Liver (tissue), 9 donors: ENCODE results near the gene NMNAT1. TPM values are rescaled to one million over a fixed set of nuclear protein-coding genes. Genes with fewer than 3 reads are reported as not detected.
"Not testable (repeated sequence)": the region's sequence is repeated elsewhere in the genome, so short reads cannot be mapped to it uniquely, and the experiment has no call there.

Experiments
- DNase-seq: peaks from one replicate; pipeline ENCODE4 v3.0.0-alpha.2; 2017; ENCODE audit warnings: low spot score
- H3K27ac ChIP-seq, 2 donors: one replicate each; pipeline ENCODE4 v1.7.0; 2013; ENCODE audit warnings: inconsistent platforms in 2 of 2, low read length in 2 of 2, control low read depth in 1 of 2, low read depth in 1 of 2, mild to moderate bottlenecking in 1 of 2
- H3K27me3 ChIP-seq, 4 donors: one replicate each; pipeline versions ENCODE4 v1.6.1 to v1.7.0; 2013; ENCODE audit warnings: low read length in 3 of 4, inconsistent platforms in 1 of 4, mild to moderate bottlenecking in 1 of 4, moderate library complexity in 1 of 4; ENCODE audit not compliant: control insufficient read depth in 4 of 4, insufficient read depth in 4 of 4
- H3K36me3 ChIP-seq, 4 donors: one replicate each; pipeline versions ENCODE4 v1.6.1 to v1.7.0; 2013; ENCODE audit warnings: low read length in 3 of 4, mild to moderate bottlenecking in 3 of 4, low read depth in 1 of 4, moderate library complexity in 1 of 4; ENCODE audit not compliant: control insufficient read depth in 4 of 4, insufficient read depth in 3 of 4
- H3K4me1 ChIP-seq, 4 donors: one replicate each; pipeline versions ENCODE4 v1.6.1 to v1.7.0; 2013; ENCODE audit warnings: low read length in 3 of 4, mild to moderate bottlenecking in 3 of 4, moderate library complexity in 1 of 4; ENCODE audit not compliant: control insufficient read depth in 4 of 4, insufficient read depth in 4 of 4
- H3K4me3 ChIP-seq, 3 donors: one replicate each; pipeline versions ENCODE4 v1.6.1 to v1.7.0; 2013; ENCODE audit warnings: low read length in 3 of 3, control low read depth in 1 of 3, low read depth in 1 of 3, mild to moderate bottlenecking in 1 of 3
- H3K9ac ChIP-seq, 2 donors: one replicate each; pipeline ENCODE4 v1.7.0; 2013; ENCODE audit warnings: low read length in 2 of 2, mild to moderate bottlenecking in 2 of 2, moderate library complexity in 2 of 2, control low read depth in 1 of 2, low read depth in 1 of 2
- H3K9me3 ChIP-seq, 4 donors: one replicate each; pipeline versions ENCODE4 v1.6.1 to v1.7.0; 2013; ENCODE audit warnings: low read length in 3 of 4; ENCODE audit not compliant: control insufficient read depth in 4 of 4
- FOXA1 ChIP-seq: IDR thresholded peaks from 2 replicates; pipeline ENCODE4 v1.6.1; 2016; ENCODE audit warnings: antibody characterized with exemption
- FOXA2 ChIP-seq: IDR thresholded peaks from 2 replicates; pipeline ENCODE4 v1.6.1; 2016; ENCODE audit warnings: antibody characterized with exemption
- GABPA ChIP-seq, 2 donors: IDR thresholded peaks in 1 of 2; conservative IDR thresholded peaks in 1 of 2; 2 replicates each; pipeline ENCODE4 v1.6.1; 2016; ENCODE audit warnings: antibody characterized with exemption in 2 of 2, mild to moderate bottlenecking in 1 of 2, moderate library complexity in 1 of 2
- HNF4A ChIP-seq, 2 donors: conservative IDR thresholded peaks; 2 replicates each; pipeline ENCODE4 v1.6.1; 2016; ENCODE audit warnings: antibody characterized with exemption in 2 of 2, mild to moderate bottlenecking in 2 of 2
- JUND ChIP-seq, 2 donors: IDR thresholded peaks; 2 replicates each; pipeline ENCODE4 v1.6.1; 2016; ENCODE audit warnings: antibody characterized with exemption in 2 of 2
- NR2F2 ChIP-seq: IDR thresholded peaks from 2 replicates; pipeline ENCODE4 v1.6.1; 2016; ENCODE audit warnings: antibody characterized with exemption
- RAD21 ChIP-seq, 2 donors: IDR thresholded peaks; 2 replicates each; pipeline ENCODE4 v1.6.1; 2016; ENCODE audit warnings: antibody characterized with exemption in 2 of 2, mild to moderate bottlenecking in 2 of 2
- RXRA ChIP-seq, 2 donors: IDR thresholded peaks; 2 replicates each; pipeline ENCODE4 v1.6.1; 2017 to 2018; ENCODE audit warnings: antibody characterized with exemption in 2 of 2, mild to moderate bottlenecking in 1 of 2
- SP1 ChIP-seq: IDR thresholded peaks from 2 replicates; pipeline ENCODE4 v1.6.1; 2018; ENCODE audit warnings: antibody characterized with exemption, mild to moderate bottlenecking
- TAF1 ChIP-seq: conservative IDR thresholded peaks from 2 replicates; pipeline ENCODE4 v1.6.1; 2016; ENCODE audit warnings: antibody characterized with exemption, mild to moderate bottlenecking
- YY1 ChIP-seq: IDR thresholded peaks from 2 replicates; pipeline ENCODE4 v1.6.1; 2016; ENCODE audit warnings: antibody characterized with exemption, mild to moderate bottlenecking
- WGBS: extraction: QIAGEN DNeasy Blood & Tissue Kit; methylation state at CpG from one replicate; pipeline ENCODE4 v1.1.7; 2013; 5-methylcytosine and 5-hydroxymethylcytosine counted together
- polyA plus RNA-seq, 2 donors: library from polyadenylated mRNA; stranded (reverse) in 1 of 2; unstranded in 1 of 2; fragments of 200-250 nt in 1 of 2; fragments of >200 nt in 1 of 2; fragmentation: Nextera tagmentation in 1 of 2; extraction: Ambion mirVana in 1 of 2; gene quantifications; one replicate each; pipeline versions ENCODE4 v1.2.1 to v1.2.3, GENCODE V29; 2013 to 2015
- total RNA-seq, 2 donors: library from RNA; depleted of rRNA; stranded (reverse); fragments of >200 nt; gene quantifications; one replicate each; pipeline ENCODE4 v1.2.3, GENCODE V29; 2014
- TF ChIP-seq, protein P1 (sequence below): IDR thresholded peaks from 2 replicates; pipeline ENCODE4 v1.6.1; 2016; ENCODE audit warnings: antibody characterized with exemption
- TF ChIP-seq, protein P2 (sequence below): fragments of 150-350 bp; IDR thresholded peaks from 2 replicates; pipeline ENCODE4 v1.5.1; 2017; ENCODE audit warnings: improper control_type of control experiment, low read depth, low read length; ENCODE audit not compliant: missing input control
- TF ChIP-seq, protein P3 (sequence below): IDR thresholded peaks from 2 replicates; pipeline ENCODE4 v1.6.1; 2016; ENCODE audit warnings: antibody characterized with exemption, mild to moderate bottlenecking
- TF ChIP-seq, protein P4 (sequence below): IDR thresholded peaks from 2 replicates; pipeline ENCODE4 v1.6.1; 2016; ENCODE audit warnings: antibody characterized with exemption
- donor health status: healthy.
- donor health status: healthy.
- donor health status: healthy.
- donor health status: healthy.
- donor health status: healthy.

The NMNAT1 gene
- total and polyA plus RNA-seq, 4 donors, result 5.2 to 7.4 (median 5.6) TPM

DNA sequence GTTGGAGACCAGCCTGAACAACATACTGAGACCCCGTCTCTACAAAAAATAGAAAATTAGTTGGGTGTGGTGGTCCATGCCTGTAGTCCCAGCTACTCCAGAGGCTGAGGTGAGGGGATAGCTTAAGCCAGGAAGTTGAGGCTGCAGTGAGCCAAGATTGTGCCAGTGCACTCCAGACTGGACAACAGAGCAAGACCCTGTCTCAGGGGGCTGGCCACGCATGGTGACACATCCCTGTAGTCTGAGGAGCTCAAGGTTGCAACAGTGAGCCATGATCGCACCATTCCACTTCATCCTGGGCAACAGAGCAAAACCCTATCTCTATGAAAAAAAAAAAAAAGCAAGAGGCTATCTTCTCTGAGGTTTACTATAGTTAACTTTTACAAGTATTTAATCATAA is 76.8 kb downstream of the NMNAT1 start:
- Histone ChIP-seq H3K27me3 (no peaks in the 10 kb centered on the region), H3K36me3 (no peaks in the 10 kb centered on the region), H3K4me3 (no peak overlapping the region), H3K9me3 (no peaks in the 10 kb centered on the region), H3K9ac (no peak overlapping the region), H3K27ac (no peak overlapping the region), H3K4me1 (no peaks in the 10 kb centered on the region)
- WGBS, result 74% methylated on average over 3 of the region's 3 CpGs
- TF ChIP-seq, protein P1, sequence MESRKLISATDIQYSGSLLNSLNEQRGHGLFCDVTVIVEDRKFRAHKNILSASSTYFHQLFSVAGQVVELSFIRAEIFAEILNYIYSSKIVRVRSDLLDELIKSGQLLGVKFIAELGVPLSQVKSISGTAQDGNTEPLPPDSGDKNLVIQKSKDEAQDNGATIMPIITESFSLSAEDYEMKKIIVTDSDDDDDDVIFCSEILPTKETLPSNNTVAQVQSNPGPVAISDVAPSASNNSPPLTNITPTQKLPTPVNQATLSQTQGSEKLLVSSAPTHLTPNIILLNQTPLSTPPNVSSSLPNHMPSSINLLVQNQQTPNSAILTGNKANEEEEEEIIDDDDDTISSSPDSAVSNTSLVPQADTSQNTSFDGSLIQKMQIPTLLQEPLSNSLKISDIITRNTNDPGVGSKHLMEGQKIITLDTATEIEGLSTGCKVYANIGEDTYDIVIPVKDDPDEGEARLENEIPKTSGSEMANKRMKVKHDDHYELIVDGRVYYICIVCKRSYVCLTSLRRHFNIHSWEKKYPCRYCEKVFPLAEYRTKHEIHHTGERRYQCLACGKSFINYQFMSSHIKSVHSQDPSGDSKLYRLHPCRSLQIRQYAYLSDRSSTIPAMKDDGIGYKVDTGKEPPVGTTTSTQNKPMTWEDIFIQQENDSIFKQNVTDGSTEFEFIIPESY, result no peak
- TF ChIP-seq SP1 (no peak), TAF1 (no peak), YY1 (no peak), JUND (IDR thresholded peaks at IDR 0.05) (no peak), HNF4A (conservative IDR thresholded peaks at IDR 0.05) (no peak), NR2F2 (no peak), GABPA (IDR thresholded peaks at IDR 0.05 in 1 of 2, conservative IDR thresholded peaks at IDR 0.05 in 1 of 2) (no peak), RXRA (IDR thresholded peaks at IDR 0.05) (no peak), RAD21 (IDR thresholded peaks at IDR 0.05) (no peak), FOXA2 (no peak), FOXA1 (no peak)
- TF ChIP-seq, protein P2, sequence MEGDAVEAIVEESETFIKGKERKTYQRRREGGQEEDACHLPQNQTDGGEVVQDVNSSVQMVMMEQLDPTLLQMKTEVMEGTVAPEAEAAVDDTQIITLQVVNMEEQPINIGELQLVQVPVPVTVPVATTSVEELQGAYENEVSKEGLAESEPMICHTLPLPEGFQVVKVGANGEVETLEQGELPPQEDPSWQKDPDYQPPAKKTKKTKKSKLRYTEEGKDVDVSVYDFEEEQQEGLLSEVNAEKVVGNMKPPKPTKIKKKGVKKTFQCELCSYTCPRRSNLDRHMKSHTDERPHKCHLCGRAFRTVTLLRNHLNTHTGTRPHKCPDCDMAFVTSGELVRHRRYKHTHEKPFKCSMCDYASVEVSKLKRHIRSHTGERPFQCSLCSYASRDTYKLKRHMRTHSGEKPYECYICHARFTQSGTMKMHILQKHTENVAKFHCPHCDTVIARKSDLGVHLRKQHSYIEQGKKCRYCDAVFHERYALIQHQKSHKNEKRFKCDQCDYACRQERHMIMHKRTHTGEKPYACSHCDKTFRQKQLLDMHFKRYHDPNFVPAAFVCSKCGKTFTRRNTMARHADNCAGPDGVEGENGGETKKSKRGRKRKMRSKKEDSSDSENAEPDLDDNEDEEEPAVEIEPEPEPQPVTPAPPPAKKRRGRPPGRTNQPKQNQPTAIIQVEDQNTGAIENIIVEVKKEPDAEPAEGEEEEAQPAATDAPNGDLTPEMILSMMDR, result no peak
- TF ChIP-seq, protein P3, sequence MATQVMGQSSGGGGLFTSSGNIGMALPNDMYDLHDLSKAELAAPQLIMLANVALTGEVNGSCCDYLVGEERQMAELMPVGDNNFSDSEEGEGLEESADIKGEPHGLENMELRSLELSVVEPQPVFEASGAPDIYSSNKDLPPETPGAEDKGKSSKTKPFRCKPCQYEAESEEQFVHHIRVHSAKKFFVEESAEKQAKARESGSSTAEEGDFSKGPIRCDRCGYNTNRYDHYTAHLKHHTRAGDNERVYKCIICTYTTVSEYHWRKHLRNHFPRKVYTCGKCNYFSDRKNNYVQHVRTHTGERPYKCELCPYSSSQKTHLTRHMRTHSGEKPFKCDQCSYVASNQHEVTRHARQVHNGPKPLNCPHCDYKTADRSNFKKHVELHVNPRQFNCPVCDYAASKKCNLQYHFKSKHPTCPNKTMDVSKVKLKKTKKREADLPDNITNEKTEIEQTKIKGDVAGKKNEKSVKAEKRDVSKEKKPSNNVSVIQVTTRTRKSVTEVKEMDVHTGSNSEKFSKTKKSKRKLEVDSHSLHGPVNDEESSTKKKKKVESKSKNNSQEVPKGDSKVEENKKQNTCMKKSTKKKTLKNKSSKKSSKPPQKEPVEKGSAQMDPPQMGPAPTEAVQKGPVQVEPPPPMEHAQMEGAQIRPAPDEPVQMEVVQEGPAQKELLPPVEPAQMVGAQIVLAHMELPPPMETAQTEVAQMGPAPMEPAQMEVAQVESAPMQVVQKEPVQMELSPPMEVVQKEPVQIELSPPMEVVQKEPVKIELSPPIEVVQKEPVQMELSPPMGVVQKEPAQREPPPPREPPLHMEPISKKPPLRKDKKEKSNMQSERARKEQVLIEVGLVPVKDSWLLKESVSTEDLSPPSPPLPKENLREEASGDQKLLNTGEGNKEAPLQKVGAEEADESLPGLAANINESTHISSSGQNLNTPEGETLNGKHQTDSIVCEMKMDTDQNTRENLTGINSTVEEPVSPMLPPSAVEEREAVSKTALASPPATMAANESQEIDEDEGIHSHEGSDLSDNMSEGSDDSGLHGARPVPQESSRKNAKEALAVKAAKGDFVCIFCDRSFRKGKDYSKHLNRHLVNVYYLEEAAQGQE, result no peak
- TF ChIP-seq, protein P4, sequence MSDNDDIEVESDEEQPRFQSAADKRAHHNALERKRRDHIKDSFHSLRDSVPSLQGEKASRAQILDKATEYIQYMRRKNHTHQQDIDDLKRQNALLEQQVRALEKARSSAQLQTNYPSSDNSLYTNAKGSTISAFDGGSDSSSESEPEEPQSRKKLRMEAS, result no peak
- DNase-seq, result no peak

DNA sequence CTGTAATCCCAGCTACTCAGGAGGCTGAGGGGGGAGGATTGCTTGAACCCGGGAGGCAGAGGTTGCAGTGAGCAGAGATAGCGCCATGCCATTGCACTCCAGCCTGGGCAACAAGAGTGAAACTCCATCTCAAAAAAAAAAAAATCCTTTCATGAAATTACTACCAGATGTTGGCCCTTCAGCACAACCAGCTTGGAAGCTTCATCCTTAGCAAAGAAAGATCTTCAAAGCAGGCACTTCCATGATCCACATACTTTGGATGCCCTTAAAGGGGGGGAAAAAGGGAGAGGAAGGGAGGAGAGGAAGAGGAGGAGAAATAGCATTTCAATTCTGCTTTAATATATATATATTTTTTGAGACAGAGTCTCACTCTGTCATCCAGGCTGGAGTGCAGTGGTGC is 77.4 kb downstream of the NMNAT1 start:
- not testable (repeated sequence) for H3K4me3 ChIP-seq, DNase-seq, H3K9ac ChIP-seq, H3K4me1 ChIP-seq, H3K36me3 ChIP-seq, H3K9me3 ChIP-seq, H3K27ac ChIP-seq, H3K27me3 ChIP-seq
- 83% methylated on average over 2 of the region's 2 CpGs for WGBS

DNA sequence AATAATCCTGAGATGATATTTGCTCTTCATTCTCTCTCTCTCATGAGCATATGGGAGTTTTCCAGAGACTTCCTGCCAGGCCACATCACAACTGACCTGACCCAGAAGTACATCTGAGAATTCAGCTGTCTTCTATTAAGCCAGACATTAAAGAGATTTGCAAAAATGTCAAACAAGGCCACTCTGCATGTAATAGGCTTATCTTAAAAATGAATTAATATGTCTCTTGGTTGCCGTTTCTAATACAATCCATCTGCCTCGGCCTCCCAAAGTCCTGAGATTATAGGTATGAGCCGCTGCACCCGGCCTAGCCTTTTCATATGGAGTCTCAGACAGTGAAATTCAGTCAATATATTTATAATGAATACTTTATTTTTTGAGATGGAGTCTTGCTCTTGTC is 78.7 kb downstream of the NMNAT1 start:
- not testable (repeated sequence) for H3K36me3 ChIP-seq, H3K4me3 ChIP-seq, H3K27ac ChIP-seq, H3K4me1 ChIP-seq, H3K27me3 ChIP-seq, DNase-seq, H3K9me3 ChIP-seq, H3K9ac ChIP-seq
- WGBS, result 93% methylated on average over 4 of the region's 4 CpGs
